K562 (cell line): ENCODE measurements around the gene PACRG.

ENCODE experiments used
- EZH2 ChIP-seq: IDR thresholded peaks from 2 replicates; pipeline ENCODE4 v1.6.1; 2012; ENCODE audit warnings: low read depth, mild to moderate bottlenecking, inconsistent platforms, low read length, borderline replicate concordance
- L3MBTL2 ChIP-seq: fragments of 450-650 bp; IDR thresholded peaks from 2 replicates; pipeline ENCODE4 v1.6.1; 2016; ENCODE audit warnings: mild to moderate bottlenecking, moderate library complexity
- ZNF165 ChIP-seq: fragments of 250-450 bp; sonication (Bioruptor Pico); IDR thresholded peaks from 2 replicates; pipeline ENCODE4 v1.4.0; 2020; ENCODE audit warnings: borderline replicate concordance
- TF ChIP-seq, protein P1 (sequence below), 3 experiments: IDR thresholded peaks in 2 of 3; conservative IDR thresholded peaks in 1 of 3; 2 replicates each; pipeline ENCODE4 v1.5.1; 2011 to 2012; ENCODE audit warnings: low read length in 3 of 3, mild to moderate bottlenecking in 3 of 3, control low read depth in 2 of 3, improper control_type of control experiment in 1 of 3, inconsistent platforms in 1 of 3, low read depth in 1 of 3, mixed read lengths in 1 of 3, moderate library complexity in 1 of 3; ENCODE audit not compliant: insufficient read depth in 2 of 3

DNA sequence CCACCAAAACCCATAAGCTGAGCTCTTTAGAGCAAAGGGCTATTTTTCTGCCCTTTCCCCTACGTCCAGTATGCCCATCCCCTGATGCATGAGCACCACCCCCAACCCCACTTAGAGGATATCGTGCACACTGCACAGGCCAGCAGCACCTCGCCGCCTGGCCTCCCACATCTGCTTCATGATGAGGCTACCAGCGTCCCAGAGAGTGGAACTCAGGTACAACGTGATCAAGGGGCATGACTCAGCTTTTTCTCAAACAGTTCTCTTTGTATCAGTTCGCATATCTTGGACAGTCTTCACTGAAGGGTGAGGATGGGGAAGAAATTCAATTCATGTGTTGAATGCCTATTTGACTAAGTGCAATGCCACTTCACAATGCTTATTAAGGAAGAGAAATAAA, 604.8 kb downstream of the PACRG start:
- no peak for TF ChIP-seq EZH2
- no peak for TF ChIP-seq ZNF165 (CRISPR knock-in tag)
- TF ChIP-seq L3MBTL2, result no peak
- TF ChIP-seq, protein P1, sequence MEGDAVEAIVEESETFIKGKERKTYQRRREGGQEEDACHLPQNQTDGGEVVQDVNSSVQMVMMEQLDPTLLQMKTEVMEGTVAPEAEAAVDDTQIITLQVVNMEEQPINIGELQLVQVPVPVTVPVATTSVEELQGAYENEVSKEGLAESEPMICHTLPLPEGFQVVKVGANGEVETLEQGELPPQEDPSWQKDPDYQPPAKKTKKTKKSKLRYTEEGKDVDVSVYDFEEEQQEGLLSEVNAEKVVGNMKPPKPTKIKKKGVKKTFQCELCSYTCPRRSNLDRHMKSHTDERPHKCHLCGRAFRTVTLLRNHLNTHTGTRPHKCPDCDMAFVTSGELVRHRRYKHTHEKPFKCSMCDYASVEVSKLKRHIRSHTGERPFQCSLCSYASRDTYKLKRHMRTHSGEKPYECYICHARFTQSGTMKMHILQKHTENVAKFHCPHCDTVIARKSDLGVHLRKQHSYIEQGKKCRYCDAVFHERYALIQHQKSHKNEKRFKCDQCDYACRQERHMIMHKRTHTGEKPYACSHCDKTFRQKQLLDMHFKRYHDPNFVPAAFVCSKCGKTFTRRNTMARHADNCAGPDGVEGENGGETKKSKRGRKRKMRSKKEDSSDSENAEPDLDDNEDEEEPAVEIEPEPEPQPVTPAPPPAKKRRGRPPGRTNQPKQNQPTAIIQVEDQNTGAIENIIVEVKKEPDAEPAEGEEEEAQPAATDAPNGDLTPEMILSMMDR (IDR thresholded peaks at IDR 0.05 in 2 of 3, conservative IDR thresholded peaks at IDR 0.05 in 1 of 3; ENCODE audit: insufficient read depth in 2 of 3, low read depth in 1 of 3, low read length in 3 of 3), result no peak
